Measurements from ENCODE around the gene RALGPS1. TPM values are rescaled to one million over a fixed set of nuclear protein-coding genes. Genes with fewer than 3 reads are reported as not detected.

The RALGPS1 gene
- total RNA-seq, 1 experiment from 2014 or later: 0.87 TPM

DNA sequence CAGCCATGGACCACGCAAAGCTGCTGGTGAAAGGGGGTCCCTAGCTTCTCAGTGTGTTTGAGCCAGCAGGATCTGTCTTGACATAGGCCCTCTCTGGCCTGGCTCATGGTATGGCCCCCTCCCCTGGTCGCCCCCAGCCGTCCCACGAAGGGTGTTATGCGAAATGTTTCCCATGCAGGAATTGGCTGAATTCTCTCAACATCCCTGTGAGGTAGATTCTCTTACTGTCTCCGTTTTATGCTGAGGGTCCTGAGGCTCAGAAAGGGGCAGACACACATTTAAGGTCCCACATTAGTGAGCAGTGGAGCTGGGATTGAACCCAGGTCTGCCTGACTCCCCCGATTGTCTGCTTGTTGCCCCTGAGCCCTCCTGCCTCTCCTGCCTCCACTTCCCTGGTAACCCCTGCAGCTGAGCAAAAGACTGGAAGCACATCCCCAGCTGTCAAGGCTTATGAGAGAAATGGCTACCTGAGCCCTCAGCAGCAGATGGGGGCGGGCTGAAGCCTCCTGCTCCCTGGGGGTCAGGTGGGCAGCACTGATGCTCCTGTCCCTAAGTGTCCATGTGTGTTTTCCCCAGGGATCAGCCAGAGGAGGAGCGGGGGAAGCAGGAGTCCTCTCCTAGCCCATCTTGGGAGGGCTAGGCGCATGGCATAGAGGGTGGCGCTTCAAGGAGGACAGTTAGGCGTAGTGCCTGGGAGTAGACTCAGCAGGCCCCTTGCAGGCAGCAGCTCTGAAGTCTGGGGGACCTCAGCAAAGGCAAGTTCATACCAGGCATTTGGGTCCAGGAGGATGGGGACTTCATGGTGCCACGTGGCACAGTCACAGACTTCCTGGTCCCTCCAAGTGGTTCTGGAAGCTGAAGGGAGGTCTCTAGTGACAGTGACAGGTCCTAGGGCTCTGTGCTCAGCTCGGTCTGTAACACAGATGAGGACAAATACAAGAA lies 301.0 kb downstream of the RALGPS1 start:
- in situ Hi-C loops (cut with HindIII; ENCODE audit: low pct_unique_long_range_greater_than_20kb, low sequenced_read_pairs): no loop called here
- DNase-seq (ENCODE audit: low read depth, low spot score): no peak

- no peak for DNase-seq (ENCODE audit: low read depth, low spot score)
- in situ Hi-C loops (cut with HindIII; ENCODE audit: low pct_unique_long_range_greater_than_20kb, low sequenced_read_pairs): no loop called here
These were observed 301.8 kb downstream of the RALGPS1 start for GRCh38 chr9:127216210-127216887.

- DNase-seq (ENCODE audit: low read depth, low spot score): no peak
- in situ Hi-C loops (cut with HindIII; ENCODE audit: low pct_unique_long_range_greater_than_20kb, low sequenced_read_pairs): no loop called here
These were observed 302.3 kb downstream of the RALGPS1 start for GRCh38 chr9:127216888-127217217.

DNA sequence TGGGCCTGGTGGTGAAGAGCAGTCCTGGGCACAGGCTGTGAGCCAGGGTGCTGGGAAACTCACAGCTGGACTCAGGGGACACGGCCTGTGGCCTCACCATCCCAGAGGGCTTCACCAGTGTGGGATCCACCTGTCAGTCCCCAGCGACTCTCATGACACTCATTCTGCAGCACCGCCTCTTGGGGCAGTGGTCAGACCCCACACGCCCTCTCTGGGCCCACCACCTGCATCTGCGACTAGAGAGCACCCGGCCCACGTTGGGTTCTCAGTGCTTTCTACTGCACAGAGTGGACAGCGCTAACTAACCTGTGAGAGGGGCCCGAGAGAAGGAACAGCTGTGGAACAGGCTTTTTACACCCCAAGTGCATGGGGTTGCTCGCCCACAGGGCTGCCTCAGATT lies 304.2 kb downstream of the RALGPS1 start:
- in situ Hi-C loops (cut with HindIII; ENCODE audit: low pct_unique_long_range_greater_than_20kb, low sequenced_read_pairs): no loop called here

GRCh38 chr9:127219520-127219919 lies 304.9 kb downstream of the RALGPS1 start:
- no peak for DNase-seq (ENCODE audit: low read depth, low spot score)
- in situ Hi-C loops (cut with HindIII; ENCODE audit: low pct_unique_long_range_greater_than_20kb, low sequenced_read_pairs): no loop called here

More for the DNA sequence above, 304.2 kb downstream of the RALGPS1 start:
- no peak for DNase-seq (ENCODE audit: low read depth, low spot score)

- in situ Hi-C loops (cut with HindIII; ENCODE audit: low pct_unique_long_range_greater_than_20kb, low sequenced_read_pairs): no loop called here
- no peak for DNase-seq (ENCODE audit: low read depth, low spot score)
These were observed 307.1 kb downstream of the RALGPS1 start for GRCh38 chr9:127221695-127222094.

DNA sequence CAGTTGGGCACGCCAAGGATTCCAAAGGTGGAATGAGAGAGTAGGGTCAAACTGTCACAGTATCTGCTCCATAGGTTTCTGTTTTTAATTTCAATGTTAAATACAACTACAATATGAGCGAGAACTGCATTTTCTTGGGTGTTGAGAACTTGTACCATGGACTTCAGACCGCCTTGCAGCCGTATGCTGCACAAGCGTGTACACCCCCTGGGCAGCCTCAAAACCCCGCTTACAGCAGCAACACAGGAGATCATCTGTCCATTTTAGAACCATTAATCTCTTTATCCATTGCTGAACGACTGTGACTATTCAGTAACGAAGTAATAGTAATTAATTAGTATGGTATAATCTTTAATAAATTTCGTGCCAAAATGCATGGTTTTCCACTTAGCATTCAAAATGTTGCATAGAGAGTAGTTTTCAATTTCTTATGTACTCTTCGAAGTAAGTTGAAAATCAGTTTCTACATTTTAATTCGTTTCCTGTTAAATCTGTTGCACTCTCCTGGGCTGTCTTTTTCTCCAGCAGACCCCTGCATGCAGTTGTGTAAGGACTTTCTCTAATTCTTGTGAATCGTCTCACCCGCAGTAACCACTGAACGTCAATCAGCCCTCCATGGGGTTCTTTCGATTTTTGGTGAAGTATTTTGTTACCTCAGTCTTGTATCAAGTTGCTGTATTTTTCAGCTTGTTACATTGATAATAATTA lies 308.0 kb downstream of the RALGPS1 start:
- in situ Hi-C loops (cut with HindIII; ENCODE audit: low pct_unique_long_range_greater_than_20kb, low sequenced_read_pairs): no loop called here
- DNase-seq (ENCODE audit: low read depth, low spot score): no peak

- in situ Hi-C loops (cut with HindIII; ENCODE audit: low pct_unique_long_range_greater_than_20kb, low sequenced_read_pairs): no loop called here
- no peak for DNase-seq (ENCODE audit: low read depth, low spot score)
These were observed 308.7 kb downstream of the RALGPS1 start for GRCh38 chr9:127223266-127223665.

- in situ Hi-C loops (cut with HindIII; ENCODE audit: low pct_unique_long_range_greater_than_20kb, low sequenced_read_pairs): no loop called here
- peak; percentile 16 for DNase-seq (ENCODE audit: low read depth, low spot score)
These were observed 309.2 kb downstream of the RALGPS1 start for GRCh38 chr9:127223810-127224177.

DNA sequence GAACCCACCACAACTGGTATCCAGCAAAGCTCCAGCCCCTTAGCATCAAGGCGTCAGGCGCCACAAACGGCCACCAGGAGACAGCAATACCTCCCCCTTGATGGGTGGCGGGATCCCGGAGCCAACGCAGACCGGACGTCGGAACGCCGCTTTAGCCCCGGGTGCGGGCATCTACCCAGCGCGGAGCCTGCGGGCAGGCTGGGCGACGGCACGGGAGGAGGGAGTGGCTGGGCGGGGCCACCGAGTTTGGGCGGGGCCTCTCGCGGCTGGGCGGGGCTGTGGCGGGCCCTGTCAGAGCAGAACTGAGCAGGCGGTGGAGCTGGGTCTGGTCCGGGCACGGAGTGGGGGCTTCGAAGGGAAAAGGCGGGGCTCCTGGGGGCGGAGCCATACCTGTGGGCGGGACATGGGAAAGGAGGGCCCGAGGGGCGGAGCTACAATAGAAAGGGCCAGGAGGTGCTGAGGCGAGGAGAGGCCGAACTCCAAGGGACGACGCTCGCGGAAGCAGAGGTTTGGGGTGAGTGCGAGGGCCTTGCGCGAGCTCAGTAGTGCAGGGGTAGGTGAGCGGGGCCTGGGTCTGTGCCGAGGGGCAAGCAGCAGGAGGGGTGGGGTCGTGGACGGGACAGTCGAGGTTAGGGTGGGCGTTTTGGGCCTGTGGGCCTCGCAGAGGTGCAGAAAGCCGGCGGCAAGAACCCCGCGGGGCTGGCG lies 309.7 kb downstream of the RALGPS1 start:
- in situ Hi-C loops (cut with HindIII; ENCODE audit: low pct_unique_long_range_greater_than_20kb, low sequenced_read_pairs): no loop called here
- DNase-seq (ENCODE audit: low read depth, low spot score): peak; percentile 91

DNA sequence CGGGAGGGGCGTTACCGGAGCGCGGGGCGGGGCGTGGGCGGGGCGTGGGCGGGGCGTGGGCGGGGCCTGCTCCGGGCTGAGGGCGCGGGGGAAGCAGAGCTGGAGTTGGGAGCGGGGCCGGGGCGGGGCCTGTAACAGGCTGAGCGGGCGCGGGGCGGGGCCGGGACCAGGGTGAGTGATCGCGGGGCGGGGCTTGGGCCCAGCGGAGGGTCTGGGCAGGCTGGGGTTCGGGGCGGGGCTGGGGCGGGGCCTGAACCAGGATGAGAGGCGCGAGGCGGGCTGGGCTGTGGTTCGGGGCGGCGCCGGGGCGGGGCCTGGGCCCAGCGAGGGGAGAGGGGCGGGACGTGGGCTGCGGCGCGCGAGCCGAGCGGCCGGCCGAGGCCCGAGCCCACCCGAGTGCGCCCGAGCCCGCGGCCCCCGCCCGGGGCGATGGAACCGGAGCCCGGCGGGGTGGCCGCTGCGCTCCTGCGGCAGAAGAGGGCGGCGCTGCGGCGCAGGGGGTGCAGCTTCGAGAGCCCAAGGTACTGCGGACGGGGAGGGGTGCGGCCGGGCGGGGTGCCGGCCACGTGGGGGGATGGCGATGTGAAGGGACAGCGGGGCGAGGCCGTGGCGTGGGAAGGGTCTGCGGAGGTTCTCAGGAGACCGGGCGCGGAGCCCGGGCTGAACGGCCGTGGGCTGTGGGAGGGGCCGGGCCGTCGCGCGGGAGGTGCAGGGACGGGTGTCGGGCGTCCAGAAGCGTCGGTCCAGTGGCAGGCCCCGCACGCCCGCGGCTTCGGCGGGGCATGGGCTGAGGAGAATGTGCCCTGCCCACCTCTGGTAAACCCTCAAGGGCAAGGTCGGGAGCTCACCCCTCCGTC lies 310.5 kb downstream of the RALGPS1 start:
- DNase-seq (ENCODE audit: low read depth, low spot score): peak; percentile 90
- in situ Hi-C loops (cut with HindIII; ENCODE audit: low pct_unique_long_range_greater_than_20kb, low sequenced_read_pairs): no loop called here

- in situ Hi-C loops (cut with HindIII; ENCODE audit: low pct_unique_long_range_greater_than_20kb, low sequenced_read_pairs): no loop called here
- no peak for DNase-seq (ENCODE audit: low read depth, low spot score)
These were observed 311.4 kb downstream of the RALGPS1 start for GRCh38 chr9:127225801-127226625.

DNA sequence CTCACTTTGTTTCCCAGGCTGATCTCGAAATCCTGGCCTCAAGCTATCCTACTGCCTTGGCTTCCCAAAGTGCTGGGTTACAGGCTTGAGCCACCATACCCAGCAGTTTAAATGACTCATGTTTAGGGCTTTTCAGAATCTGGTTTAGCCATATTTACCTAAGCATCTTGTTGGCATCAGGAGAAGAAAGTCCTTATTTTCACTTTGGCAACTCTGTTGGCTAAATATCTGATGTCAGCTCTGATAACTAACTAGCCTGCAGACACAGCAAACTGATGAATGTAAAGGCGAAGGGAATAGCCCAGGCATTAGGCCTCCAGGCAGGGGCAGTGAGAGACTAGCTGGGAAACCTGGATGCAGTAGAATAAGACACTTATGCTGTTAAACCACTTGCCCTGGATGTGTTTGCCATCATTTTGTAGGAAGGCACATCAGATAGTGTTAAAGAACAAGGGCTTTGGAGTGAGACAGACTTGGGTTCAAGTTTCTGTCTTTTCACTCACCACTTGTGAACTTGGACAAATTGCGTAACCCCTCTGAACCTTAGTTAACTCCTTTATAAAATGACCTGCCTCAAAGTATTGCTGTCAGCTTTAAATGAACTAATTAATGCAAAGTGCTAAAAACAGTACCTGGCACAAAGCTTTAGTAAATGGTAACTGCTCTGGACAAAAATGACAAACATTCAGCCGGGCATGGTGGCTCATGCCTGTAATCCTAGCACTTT lies 315.3 kb downstream of the RALGPS1 start:
- DNase-seq (ENCODE audit: low read depth, low spot score): no peak
- in situ Hi-C loops (cut with HindIII; ENCODE audit: low pct_unique_long_range_greater_than_20kb, low sequenced_read_pairs): no loop called here

GRCh38 chr9:127231666-127232065 lies 317.1 kb downstream of the RALGPS1 start:
- DNase-seq (ENCODE audit: low read depth, low spot score): no peak
- in situ Hi-C loops (cut with HindIII; ENCODE audit: low pct_unique_long_range_greater_than_20kb, low sequenced_read_pairs): no loop called here

GRCh38 chr9:127232833-127233549 lies 318.4 kb downstream of the RALGPS1 start:
- in situ Hi-C loops (cut with HindIII; ENCODE audit: low pct_unique_long_range_greater_than_20kb, low sequenced_read_pairs): no loop called here
- DNase-seq (ENCODE audit: low read depth, low spot score): no peak
